Suprapubic skin (tissue), 4 donors: Measurements from ENCODE around the gene C19orf33.

Source experiments
- CTCF ChIP-seq, 2 donors: fragments of 200-600 bp in 1 of 2; fragments of 450-650 bp in 1 of 2; sonication (generic) in 1 of 2; IDR thresholded peaks; one replicate each; pipeline ENCODE4 v1.5.1; 2016 to 2019; ENCODE audit warnings: antibody characterized with exemption in 2 of 2, mild to moderate bottlenecking in 1 of 2, moderate library complexity in 1 of 2
- POLR2A ChIP-seq, 2 donors: fragments of 450-650 bp; IDR thresholded peaks; one replicate each; pipeline ENCODE4 v1.6.1; 2017; ENCODE audit warnings: antibody characterized with exemption in 2 of 2, mild to moderate bottlenecking in 2 of 2, moderate library complexity in 2 of 2
- POLR2AphosphoS5 ChIP-seq, 3 donors: sonication (generic); formaldehyde crosslinking; IDR thresholded peaks; one replicate each; pipeline ENCODE4 v1.6.1; 2017; ENCODE audit warnings: antibody characterized with exemption in 3 of 3

- TF ChIP-seq CTCF (IDR thresholded peaks at IDR 0.05) = no peak
- TF ChIP-seq POLR2AphosphoS5 (IDR thresholded peaks at IDR 0.05) = no peak
- TF ChIP-seq POLR2A (IDR thresholded peaks at IDR 0.05) = no peak
Measured at GRCh38 chr19:38351865-38352395, 47.9 kb downstream of the C19orf33 start.
